H1 (cell line): Measurements from ENCODE around the gene HSPA12A. TPM values are rescaled to one million over a fixed set of nuclear protein-coding genes. Genes with fewer than 3 reads are reported as not detected.

Experiments
- CBX8 ChIP-seq: fragments of 300-800, 300-1000 bp; sonication (generic); IDR thresholded peaks from 2 replicates; pipeline ENCODE4 v1.7.1; 2016; ENCODE audit warnings: low read depth, low read length, borderline replicate concordance
- CHD2 ChIP-seq: IDR thresholded peaks from 2 replicates; pipeline ENCODE4 v1.6.1; 2012; ENCODE audit warnings: low read length, improper control_type of control experiment
- CREB1 ChIP-seq: IDR thresholded peaks from 2 replicates; pipeline ENCODE4 v1.6.1; 2012; ENCODE audit warnings: inconsistent platforms
- NANOG ChIP-seq: IDR thresholded peaks from 2 replicates; pipeline ENCODE4 v1.6.1; 2011; ENCODE audit warnings: low read length, low read depth, mild to moderate bottlenecking, inconsistent platforms; ENCODE audit not compliant: insufficient read depth, poor library complexity, severe bottlenecking
- POLR2A ChIP-seq, 2 experiments: IDR thresholded peaks; 1 replicate in 1 of 2; 2 replicates in 1 of 2; pipeline ENCODE4 v1.6.1; 2011; ENCODE audit warnings: low read depth in 2 of 2, low read length in 2 of 2, mild to moderate bottlenecking in 2 of 2; ENCODE audit errors: control extremely low read depth in 1 of 2
- POU5F1 ChIP-seq: IDR thresholded peaks from 2 replicates; pipeline ENCODE4 v1.6.1; 2011; ENCODE audit warnings: low read depth, mild to moderate bottlenecking, low read length, moderate library complexity
- SIRT6 ChIP-seq: IDR thresholded peaks from one replicate; pipeline ENCODE4 v1.7.1; 2012; ENCODE audit warnings: low read length, inconsistent platforms
- TAF1 ChIP-seq: IDR thresholded peaks from 2 replicates; pipeline ENCODE4 v1.6.1; 2011; ENCODE audit warnings: mild to moderate bottlenecking, low read depth, low read length
- TBP ChIP-seq: IDR thresholded peaks from 2 replicates; pipeline ENCODE4 v1.6.1; 2011; ENCODE audit warnings: low read depth, low read length, improper control_type of control experiment
- TEAD4 ChIP-seq: IDR thresholded peaks from 2 replicates; pipeline ENCODE4 v1.6.1; 2012; ENCODE audit warnings: low read depth, low read length, inconsistent platforms, mixed read lengths
- polyA plus RNA-seq, 7 experiments: library from polyadenylated mRNA; depleted of rRNA in 3 of 7; stranded (reverse) in 5 of 7; unstranded in 2 of 7; fragments of >200 nt in 5 of 7; fragments of 200-250 nt in 2 of 7; gene quantifications; 1 replicate in 5 of 7; 2 replicates in 1 of 7; 4 replicates in 1 of 7; pipeline versions ENCODE4 v1.2.1 to v1.2.3, GENCODE V29; 2011 to 2013; ENCODE audit warnings: missing spikeins in 2 of 7, mixed read lengths in 2 of 7
- total RNA-seq: library from RNA; stranded (reverse); fragmentation: NEBNext Ultra II Directional; extraction: Animal tissue kit (Norgen Biotek cat#: 25700); gene quantifications from 2 replicates; pipeline ENCODE4 v1.2.1, GENCODE V29; 2021
- TF ChIP-seq, protein P1 (sequence below): fragments of 300-600 bp; sonication (generic); IDR thresholded peaks from 2 replicates; pipeline ENCODE4 v1.7.1; 2012; ENCODE audit warnings: low read length, moderate library complexity, mild to moderate bottlenecking, inconsistent platforms; ENCODE audit not compliant: insufficient replicate concordance
- TF ChIP-seq, protein P2 (sequence below): IDR thresholded peaks from 2 replicates; pipeline ENCODE4 v1.6.1; 2012; ENCODE audit warnings: low read length, inconsistent platforms

HSPA12A gene
- total and polyA plus RNA-seq, 2 of the 8 experiments (the other 6 are each of a cell fraction or from before 2014, with no cell fraction given) = 3.1 to 6.9 TPM

DNA sequence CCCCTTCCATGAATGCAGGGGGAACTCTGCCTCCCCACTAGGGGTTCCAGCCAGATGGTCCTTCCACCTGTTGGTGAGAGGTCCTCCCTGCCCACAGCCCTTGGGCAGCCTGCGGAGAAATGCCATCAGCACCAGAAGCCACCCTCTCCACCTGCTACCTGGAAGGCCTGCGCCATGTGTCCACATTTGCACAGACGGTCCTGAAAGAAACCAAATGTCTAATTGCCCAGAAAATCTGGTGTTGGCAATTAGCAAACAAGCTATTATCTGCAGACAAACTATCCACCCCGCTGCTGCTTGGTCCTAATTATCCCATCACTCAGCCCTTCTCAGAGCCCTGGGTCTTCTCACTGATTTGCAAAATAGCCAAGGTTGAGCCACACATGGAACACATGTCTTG is 32.3 kb downstream of the HSPA12A start (continued):
- TF ChIP-seq, protein P1, sequence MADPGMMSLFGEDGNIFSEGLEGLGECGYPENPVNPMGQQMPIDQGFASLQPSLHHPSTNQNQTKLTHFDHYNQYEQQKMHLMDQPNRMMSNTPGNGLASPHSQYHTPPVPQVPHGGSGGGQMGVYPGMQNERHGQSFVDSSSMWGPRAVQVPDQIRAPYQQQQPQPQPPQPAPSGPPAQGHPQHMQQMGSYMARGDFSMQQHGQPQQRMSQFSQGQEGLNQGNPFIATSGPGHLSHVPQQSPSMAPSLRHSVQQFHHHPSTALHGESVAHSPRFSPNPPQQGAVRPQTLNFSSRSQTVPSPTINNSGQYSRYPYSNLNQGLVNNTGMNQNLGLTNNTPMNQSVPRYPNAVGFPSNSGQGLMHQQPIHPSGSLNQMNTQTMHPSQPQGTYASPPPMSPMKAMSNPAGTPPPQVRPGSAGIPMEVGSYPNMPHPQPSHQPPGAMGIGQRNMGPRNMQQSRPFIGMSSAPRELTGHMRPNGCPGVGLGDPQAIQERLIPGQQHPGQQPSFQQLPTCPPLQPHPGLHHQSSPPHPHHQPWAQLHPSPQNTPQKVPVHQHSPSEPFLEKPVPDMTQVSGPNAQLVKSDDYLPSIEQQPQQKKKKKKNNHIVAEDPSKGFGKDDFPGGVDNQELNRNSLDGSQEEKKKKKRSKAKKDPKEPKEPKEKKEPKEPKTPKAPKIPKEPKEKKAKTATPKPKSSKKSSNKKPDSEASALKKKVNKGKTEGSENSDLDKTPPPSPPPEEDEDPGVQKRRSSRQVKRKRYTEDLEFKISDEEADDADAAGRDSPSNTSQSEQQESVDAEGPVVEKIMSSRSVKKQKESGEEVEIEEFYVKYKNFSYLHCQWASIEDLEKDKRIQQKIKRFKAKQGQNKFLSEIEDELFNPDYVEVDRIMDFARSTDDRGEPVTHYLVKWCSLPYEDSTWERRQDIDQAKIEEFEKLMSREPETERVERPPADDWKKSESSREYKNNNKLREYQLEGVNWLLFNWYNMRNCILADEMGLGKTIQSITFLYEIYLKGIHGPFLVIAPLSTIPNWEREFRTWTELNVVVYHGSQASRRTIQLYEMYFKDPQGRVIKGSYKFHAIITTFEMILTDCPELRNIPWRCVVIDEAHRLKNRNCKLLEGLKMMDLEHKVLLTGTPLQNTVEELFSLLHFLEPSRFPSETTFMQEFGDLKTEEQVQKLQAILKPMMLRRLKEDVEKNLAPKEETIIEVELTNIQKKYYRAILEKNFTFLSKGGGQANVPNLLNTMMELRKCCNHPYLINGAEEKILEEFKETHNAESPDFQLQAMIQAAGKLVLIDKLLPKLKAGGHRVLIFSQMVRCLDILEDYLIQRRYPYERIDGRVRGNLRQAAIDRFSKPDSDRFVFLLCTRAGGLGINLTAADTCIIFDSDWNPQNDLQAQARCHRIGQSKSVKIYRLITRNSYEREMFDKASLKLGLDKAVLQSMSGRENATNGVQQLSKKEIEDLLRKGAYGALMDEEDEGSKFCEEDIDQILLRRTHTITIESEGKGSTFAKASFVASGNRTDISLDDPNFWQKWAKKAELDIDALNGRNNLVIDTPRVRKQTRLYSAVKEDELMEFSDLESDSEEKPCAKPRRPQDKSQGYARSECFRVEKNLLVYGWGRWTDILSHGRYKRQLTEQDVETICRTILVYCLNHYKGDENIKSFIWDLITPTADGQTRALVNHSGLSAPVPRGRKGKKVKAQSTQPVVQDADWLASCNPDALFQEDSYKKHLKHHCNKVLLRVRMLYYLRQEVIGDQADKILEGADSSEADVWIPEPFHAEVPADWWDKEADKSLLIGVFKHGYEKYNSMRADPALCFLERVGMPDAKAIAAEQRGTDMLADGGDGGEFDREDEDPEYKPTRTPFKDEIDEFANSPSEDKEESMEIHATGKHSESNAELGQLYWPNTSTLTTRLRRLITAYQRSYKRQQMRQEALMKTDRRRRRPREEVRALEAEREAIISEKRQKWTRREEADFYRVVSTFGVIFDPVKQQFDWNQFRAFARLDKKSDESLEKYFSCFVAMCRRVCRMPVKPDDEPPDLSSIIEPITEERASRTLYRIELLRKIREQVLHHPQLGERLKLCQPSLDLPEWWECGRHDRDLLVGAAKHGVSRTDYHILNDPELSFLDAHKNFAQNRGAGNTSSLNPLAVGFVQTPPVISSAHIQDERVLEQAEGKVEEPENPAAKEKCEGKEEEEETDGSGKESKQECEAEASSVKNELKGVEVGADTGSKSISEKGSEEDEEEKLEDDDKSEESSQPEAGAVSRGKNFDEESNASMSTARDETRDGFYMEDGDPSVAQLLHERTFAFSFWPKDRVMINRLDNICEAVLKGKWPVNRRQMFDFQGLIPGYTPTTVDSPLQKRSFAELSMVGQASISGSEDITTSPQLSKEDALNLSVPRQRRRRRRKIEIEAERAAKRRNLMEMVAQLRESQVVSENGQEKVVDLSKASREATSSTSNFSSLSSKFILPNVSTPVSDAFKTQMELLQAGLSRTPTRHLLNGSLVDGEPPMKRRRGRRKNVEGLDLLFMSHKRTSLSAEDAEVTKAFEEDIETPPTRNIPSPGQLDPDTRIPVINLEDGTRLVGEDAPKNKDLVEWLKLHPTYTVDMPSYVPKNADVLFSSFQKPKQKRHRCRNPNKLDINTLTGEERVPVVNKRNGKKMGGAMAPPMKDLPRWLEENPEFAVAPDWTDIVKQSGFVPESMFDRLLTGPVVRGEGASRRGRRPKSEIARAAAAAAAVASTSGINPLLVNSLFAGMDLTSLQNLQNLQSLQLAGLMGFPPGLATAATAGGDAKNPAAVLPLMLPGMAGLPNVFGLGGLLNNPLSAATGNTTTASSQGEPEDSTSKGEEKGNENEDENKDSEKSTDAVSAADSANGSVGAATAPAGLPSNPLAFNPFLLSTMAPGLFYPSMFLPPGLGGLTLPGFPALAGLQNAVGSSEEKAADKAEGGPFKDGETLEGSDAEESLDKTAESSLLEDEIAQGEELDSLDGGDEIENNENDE = no peak
- TF ChIP-seq POU5F1 (no peak), CHD2 (no peak), CREB1 (no peak), CBX8 (no peak), NANOG (no peak), POLR2A (IDR thresholded peaks at IDR 0.05; ENCODE audit: control extremely low read depth in 1 of 2, low read depth in 2 of 2, low read length in 2 of 2) (no peak), TEAD4 (no peak), TAF1 (no peak), TBP (no peak), SIRT6 (no peak)
- TF ChIP-seq, protein P2, sequence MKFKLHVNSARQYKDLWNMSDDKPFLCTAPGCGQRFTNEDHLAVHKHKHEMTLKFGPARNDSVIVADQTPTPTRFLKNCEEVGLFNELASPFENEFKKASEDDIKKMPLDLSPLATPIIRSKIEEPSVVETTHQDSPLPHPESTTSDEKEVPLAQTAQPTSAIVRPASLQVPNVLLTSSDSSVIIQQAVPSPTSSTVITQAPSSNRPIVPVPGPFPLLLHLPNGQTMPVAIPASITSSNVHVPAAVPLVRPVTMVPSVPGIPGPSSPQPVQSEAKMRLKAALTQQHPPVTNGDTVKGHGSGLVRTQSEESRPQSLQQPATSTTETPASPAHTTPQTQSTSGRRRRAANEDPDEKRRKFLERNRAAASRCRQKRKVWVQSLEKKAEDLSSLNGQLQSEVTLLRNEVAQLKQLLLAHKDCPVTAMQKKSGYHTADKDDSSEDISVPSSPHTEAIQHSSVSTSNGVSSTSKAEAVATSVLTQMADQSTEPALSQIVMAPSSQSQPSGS = no peak
